NCI-H69 (cell line): Measurements from ENCODE around the gene LAMA3.
A peak's percentile ranks its signal among the peaks of the same experiment; 100 is the strongest.
"Not testable (repeated sequence)": the region's sequence is repeated elsewhere in the genome, so short reads cannot be mapped to it uniquely, and the experiment has no call there.

ENCODE experiments used
- DNase-seq: peaks from one replicate; lab custom pipeline; 2025; lab: John Stamatoyannopoulos, UW

LAMA3 gene

GRCh38 chr18:23731861-23732260 lies 42.6 kb downstream of the LAMA3 start:
- DNase-seq, result no peak

- no peak for DNase-seq
Observed at GRCh38 chr18:23732439-23732838, 43.2 kb downstream of the LAMA3 start.

- not testable (repeated sequence) for DNase-seq
Observed at GRCh38 chr18:23733265-23733664, 44.0 kb downstream of the LAMA3 start.

GRCh38 chr18:23733895-23734294 lies 44.6 kb downstream of the LAMA3 start:
- no peak for DNase-seq

GRCh38 chr18:23735021-23735464 lies 45.8 kb downstream of the LAMA3 start:
- peak; percentile 77 for DNase-seq

GRCh38 chr18:23737578-23737977 lies 48.3 kb downstream of the LAMA3 start:
- DNase-seq, result no peak

- DNase-seq, result no peak
Observed at GRCh38 chr18:23738151-23738550, 48.9 kb downstream of the LAMA3 start.

GRCh38 chr18:23738575-23738974 lies 49.3 kb downstream of the LAMA3 start:
- DNase-seq, result no peak

- DNase-seq, result peak; percentile 99
Observed at GRCh38 chr18:23740105-23740830, 51.0 kb downstream of the LAMA3 start.

GRCh38 chr18:23741967-23742366 lies 52.7 kb downstream of the LAMA3 start:
- not testable (repeated sequence) for DNase-seq

GRCh38 chr18:23743733-23744333 lies 54.6 kb downstream of the LAMA3 start:
- peak; percentile 97 for DNase-seq

GRCh38 chr18:23745366-23745765 lies 56.1 kb downstream of the LAMA3 start:
- no peak for DNase-seq

GRCh38 chr18:23746851-23747250 lies 57.6 kb downstream of the LAMA3 start:
- DNase-seq, result no peak

- no peak for DNase-seq
Observed at GRCh38 chr18:23752363-23752762, 63.1 kb downstream of the LAMA3 start.

GRCh38 chr18:23752796-23753195 lies 63.5 kb downstream of the LAMA3 start:
- DNase-seq, result no peak

- DNase-seq, result no peak
Observed at GRCh38 chr18:23756590-23757436, 67.6 kb downstream of the LAMA3 start.

GRCh38 chr18:23757437-23757733 lies 68.1 kb downstream of the LAMA3 start:
- no peak for DNase-seq

GRCh38 chr18:23758281-23758680 lies 69.0 kb downstream of the LAMA3 start:
- DNase-seq, result no peak

- no peak for DNase-seq
Observed at GRCh38 chr18:23761941-23762340, 72.7 kb downstream of the LAMA3 start.

GRCh38 chr18:23763343-23763742 lies 74.1 kb downstream of the LAMA3 start:
- DNase-seq, result no peak

GRCh38 chr18:23765931-23766330 lies 76.7 kb downstream of the LAMA3 start:
- no peak for DNase-seq

- DNase-seq, result no peak
Observed at GRCh38 chr18:23772327-23773024, 83.2 kb downstream of the LAMA3 start.
